Activated naive CD4-positive, alpha-beta T cell treated with anti-CD3 and anti-CD28 coated beads, Interleukin-2, amount 50 U/mL, for 24 hours (primary cell): ENCODE results near the gene AUTS2.

Experiments
- H3K27ac Mint-ChIP-seq: one replicate; pipeline ENCODE4 v1.8.0; 2021; ENCODE audit warnings: mild to moderate bottlenecking, mixed read lengths
- H3K27me3 Mint-ChIP-seq: one replicate; pipeline ENCODE4 v1.8.0; 2021; ENCODE audit warnings: mixed read lengths
- H3K36me3 Mint-ChIP-seq: one replicate; pipeline ENCODE4 v1.8.0; 2021; ENCODE audit warnings: mixed read lengths
- H3K4me1 Mint-ChIP-seq: one replicate; pipeline ENCODE4 v1.8.0; 2021; ENCODE audit warnings: mixed read lengths
- H3K4me3 Mint-ChIP-seq: one replicate; pipeline ENCODE4 v1.8.0; 2021; ENCODE audit warnings: mild to moderate bottlenecking, mixed read lengths
- H3K9me3 Mint-ChIP-seq: one replicate; pipeline ENCODE4 v1.8.0; 2021; ENCODE audit warnings: mixed read lengths

AUTS2 gene

GRCh38 chr7:70188901-70189650, 590.8 kb downstream of the AUTS2 start:
- Mint-ChIP-seq H3K9me3 (no peaks in the 10 kb centered on the region), H3K27ac (no peak overlapping the region), H3K4me3 (no peak overlapping the region), H3K4me1 (no peaks in the 10 kb centered on the region), H3K36me3 (no peaks in the 10 kb centered on the region), H3K27me3 (no peaks in the 10 kb centered on the region)

- Mint-ChIP-seq H3K4me3 (no peak overlapping the region), H3K4me1 (no peaks in the 10 kb centered on the region), H3K36me3 (no peaks in the 10 kb centered on the region), H3K27me3 (no peaks in the 10 kb centered on the region), H3K9me3 (no peaks in the 10 kb centered on the region), H3K27ac (no peak overlapping the region)
Observed at GRCh38 chr7:70189776-70190175, 591.5 kb downstream of the AUTS2 start.

DNA sequence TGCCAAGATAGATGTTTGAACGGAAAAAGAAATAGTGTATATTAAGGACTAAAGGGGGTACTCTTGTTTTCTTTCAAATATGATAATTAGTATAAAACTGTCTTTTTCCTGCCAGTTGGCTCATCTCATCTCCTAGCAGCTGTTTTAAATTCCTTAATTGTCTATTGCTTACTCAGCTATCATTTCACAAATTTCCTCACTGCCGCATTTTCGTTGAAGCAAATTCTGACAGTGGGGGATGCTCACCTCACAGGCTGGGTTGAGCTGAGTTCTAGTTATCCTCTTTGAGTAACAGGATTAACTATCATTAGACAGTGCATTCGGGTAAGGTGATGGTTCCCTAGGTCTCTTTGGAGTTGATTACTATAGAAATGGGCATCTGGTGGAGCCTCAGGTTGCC, 592.0 kb downstream of the AUTS2 start:
- H3K9me3 Mint-ChIP-seq: no peaks in the 10 kb centered on the region

GRCh38 chr7:70193514-70193913, 595.2 kb downstream of the AUTS2 start:
- Mint-ChIP-seq H3K27ac (no peak overlapping the region), H3K27me3 (no peaks in the 10 kb centered on the region), H3K36me3 (no peaks in the 10 kb centered on the region), H3K4me3 (no peak overlapping the region), H3K9me3 (no peaks in the 10 kb centered on the region), H3K4me1 (no peaks in the 10 kb centered on the region)

More for the DNA sequence above, 592.0 kb downstream of the AUTS2 start:
- Mint-ChIP-seq H3K27ac (no peak overlapping the region), H3K36me3 (no peaks in the 10 kb centered on the region), H3K4me3 (no peak overlapping the region), H3K27me3 (no peaks in the 10 kb centered on the region), H3K4me1 (no peaks in the 10 kb centered on the region)

DNA sequence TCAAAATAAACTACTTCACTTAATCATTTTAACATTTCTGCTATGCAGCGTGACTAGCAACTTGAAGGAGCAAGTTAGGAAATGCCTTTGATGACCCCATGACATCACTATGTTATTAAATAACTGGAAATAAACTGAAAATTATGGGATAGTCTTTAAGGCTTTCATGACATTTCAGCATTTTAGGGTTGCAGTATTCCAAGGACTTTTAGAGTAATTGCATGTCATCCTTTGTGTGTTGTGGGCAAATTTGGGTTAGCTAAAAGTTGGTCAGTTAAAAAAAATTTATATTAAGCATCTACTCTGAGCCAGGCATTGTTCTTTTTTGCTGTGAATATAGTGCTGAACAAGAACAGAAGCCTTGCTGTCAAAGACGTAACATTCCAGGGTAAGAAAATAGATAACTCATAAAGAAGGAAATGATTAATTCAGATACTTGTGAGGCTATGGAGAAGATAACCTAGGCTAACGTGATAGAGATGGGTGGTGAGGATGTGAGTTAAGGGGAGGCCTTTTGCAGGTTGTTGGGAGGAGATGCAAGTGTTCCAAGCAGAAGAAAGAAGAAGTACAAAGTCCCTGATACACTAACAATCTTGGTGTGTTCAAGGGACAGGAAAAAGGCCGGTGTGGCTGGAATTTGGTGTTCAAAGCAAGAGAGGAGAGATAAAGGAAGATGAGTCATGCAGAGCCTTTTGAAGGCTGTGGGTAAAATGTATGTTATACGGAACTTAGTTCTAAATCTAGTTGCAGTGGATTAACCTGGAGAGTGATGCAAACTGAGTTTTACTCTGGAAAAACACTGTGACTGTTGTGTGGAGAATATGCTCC, 610.2 kb downstream of the AUTS2 start:
- Mint-ChIP-seq H3K9me3 (no peaks in the 10 kb centered on the region), H3K36me3 (no peaks in the 10 kb centered on the region), H3K27ac (no peak overlapping the region), H3K4me1 (no peaks in the 10 kb centered on the region), H3K27me3 (no peaks in the 10 kb centered on the region), H3K4me3 (no peak overlapping the region)

DNA sequence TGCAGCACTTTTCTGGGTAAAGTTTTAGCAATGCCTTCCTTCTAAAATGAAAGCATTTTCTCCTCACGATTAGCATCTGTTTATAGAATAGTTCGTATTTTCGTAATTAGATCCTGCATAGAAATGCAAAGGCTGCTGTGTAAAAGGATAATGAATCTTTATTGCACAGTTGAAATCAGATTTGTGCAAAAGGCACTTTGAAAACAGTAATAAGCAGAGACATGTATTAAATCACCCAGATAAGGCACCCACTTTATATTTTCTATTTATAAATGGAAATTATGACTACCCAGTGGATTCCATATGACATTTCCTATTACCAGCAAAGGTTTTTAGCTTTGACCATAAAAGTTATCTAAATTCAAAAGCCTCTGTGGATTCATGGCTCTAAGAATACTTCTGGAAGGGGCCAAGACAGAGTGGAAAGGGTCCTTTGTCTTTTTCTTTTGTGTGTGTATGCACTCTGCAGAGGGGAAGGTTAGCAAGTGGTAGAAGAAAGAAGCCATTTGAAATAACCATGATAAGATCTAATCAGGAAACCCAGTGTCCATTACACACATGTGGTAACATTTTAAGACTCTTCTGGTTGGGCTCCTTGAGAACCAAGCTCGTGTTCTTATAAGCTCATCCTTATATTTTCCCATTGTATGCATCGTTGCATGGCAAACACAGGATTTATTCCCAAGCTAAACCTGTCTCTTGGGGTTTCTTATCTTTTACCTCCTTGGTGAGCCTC, 612.1 kb downstream of the AUTS2 start:
- Mint-ChIP-seq H3K36me3 (no peaks in the 10 kb centered on the region), H3K4me3 (no peak overlapping the region), H3K4me1 (no peaks in the 10 kb centered on the region), H3K27me3 (no peaks in the 10 kb centered on the region), H3K9me3 (no peaks in the 10 kb centered on the region), H3K27ac (no peak overlapping the region)

DNA sequence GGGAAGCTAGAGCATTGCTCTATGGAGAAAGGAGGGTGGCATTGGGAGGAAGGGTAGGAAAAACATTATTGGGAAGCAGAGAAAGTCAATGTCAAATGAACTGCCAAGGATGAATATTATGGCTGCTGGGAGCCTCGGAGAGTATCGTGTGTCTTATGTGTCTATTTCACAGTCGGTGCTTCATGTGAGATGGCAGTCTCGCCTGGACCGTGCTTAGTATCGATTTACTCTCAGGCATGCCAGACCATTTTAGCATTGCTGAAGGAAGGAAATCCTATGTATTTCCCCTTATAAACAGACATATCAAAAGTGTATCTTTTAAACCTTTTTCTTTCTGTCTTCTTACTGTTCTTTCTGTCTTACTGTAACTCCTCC, 612.6 kb downstream of the AUTS2 start:
- no peaks in the 10 kb centered on the region for H3K36me3 Mint-ChIP-seq

GRCh38 chr7:70212281-70212680, 614.0 kb downstream of the AUTS2 start:
- no peak overlapping the region for H3K4me3 Mint-ChIP-seq
- H3K4me1 Mint-ChIP-seq: no peaks in the 10 kb centered on the region
- no peak overlapping the region for H3K27ac Mint-ChIP-seq
- H3K36me3 Mint-ChIP-seq: no peaks in the 10 kb centered on the region
- no peaks in the 10 kb centered on the region for H3K9me3 Mint-ChIP-seq
- no peaks in the 10 kb centered on the region for H3K27me3 Mint-ChIP-seq

More for the DNA sequence above, 612.6 kb downstream of the AUTS2 start:
- no peaks in the 10 kb centered on the region for H3K4me1 Mint-ChIP-seq
- no peaks in the 10 kb centered on the region for H3K9me3 Mint-ChIP-seq
- no peak overlapping the region for H3K27ac Mint-ChIP-seq
- H3K4me3 Mint-ChIP-seq: no peak overlapping the region
- no peaks in the 10 kb centered on the region for H3K27me3 Mint-ChIP-seq

- Mint-ChIP-seq H3K4me3 (no peak overlapping the region), H3K4me1 (no peaks in the 10 kb centered on the region), H3K36me3 (no peaks in the 10 kb centered on the region), H3K27me3 (no peaks in the 10 kb centered on the region), H3K9me3 (no peaks in the 10 kb centered on the region), H3K27ac (no peak overlapping the region)
Observed at GRCh38 chr7:70214071-70214470, 615.8 kb downstream of the AUTS2 start.

DNA sequence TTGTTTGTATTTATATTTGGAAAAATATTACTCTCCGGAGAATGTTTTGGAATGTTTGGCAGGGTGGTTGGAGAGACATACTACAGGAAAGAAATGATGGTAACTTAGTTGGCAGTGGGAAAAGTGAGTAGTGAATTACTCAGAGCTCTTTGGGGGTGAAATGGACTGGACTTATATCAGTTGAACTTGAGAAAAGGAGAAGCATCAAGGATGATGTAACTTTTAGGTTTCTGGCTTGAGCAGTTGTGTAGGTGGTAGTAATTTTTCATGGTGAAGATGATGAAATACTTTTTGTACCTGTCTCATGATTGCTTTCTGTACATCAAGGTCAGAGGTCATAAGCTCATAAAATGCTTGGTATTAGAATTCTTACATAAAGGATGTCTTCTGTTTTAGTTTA, 617.2 kb downstream of the AUTS2 start:
- H3K4me3 Mint-ChIP-seq: no peak overlapping the region
- H3K9me3 Mint-ChIP-seq: no peaks in the 10 kb centered on the region
- H3K4me1 Mint-ChIP-seq: no peaks in the 10 kb centered on the region
- H3K27me3 Mint-ChIP-seq: no peaks in the 10 kb centered on the region
- H3K27ac Mint-ChIP-seq: no peak overlapping the region
- no peaks in the 10 kb centered on the region for H3K36me3 Mint-ChIP-seq

- H3K27me3 Mint-ChIP-seq: no peaks in the 10 kb centered on the region
- no peaks in the 10 kb centered on the region for H3K36me3 Mint-ChIP-seq
- H3K9me3 Mint-ChIP-seq: no peaks in the 10 kb centered on the region
- H3K4me1 Mint-ChIP-seq: no peaks in the 10 kb centered on the region
- H3K27ac Mint-ChIP-seq: no peak overlapping the region
- H3K4me3 Mint-ChIP-seq: no peak overlapping the region
Observed at GRCh38 chr7:70217571-70217970, 619.3 kb downstream of the AUTS2 start.

DNA sequence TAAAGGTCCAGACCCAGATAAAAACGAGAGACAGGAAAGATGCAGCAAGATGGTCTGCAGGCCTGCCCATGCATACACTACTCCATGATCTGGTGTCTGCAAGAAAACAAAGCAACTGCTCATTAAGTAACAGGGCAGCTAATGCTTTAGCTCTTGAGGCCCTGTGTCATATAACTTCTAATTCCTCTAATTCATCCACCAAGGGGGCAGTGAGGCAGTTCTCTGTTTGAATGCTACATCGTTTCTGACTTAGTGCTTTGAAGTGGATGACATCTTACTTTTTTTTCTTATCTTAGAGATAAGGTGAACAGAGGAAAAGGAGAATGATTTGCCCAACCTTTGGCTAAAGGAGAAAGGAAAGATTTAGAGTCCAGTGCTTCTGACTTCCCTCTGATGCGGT, 619.7 kb downstream of the AUTS2 start:
- Mint-ChIP-seq H3K27ac (no peak overlapping the region), H3K27me3 (no peaks in the 10 kb centered on the region), H3K36me3 (no peaks in the 10 kb centered on the region), H3K4me3 (no peak overlapping the region), H3K4me1 (no peaks in the 10 kb centered on the region), H3K9me3 (no peaks in the 10 kb centered on the region)

DNA sequence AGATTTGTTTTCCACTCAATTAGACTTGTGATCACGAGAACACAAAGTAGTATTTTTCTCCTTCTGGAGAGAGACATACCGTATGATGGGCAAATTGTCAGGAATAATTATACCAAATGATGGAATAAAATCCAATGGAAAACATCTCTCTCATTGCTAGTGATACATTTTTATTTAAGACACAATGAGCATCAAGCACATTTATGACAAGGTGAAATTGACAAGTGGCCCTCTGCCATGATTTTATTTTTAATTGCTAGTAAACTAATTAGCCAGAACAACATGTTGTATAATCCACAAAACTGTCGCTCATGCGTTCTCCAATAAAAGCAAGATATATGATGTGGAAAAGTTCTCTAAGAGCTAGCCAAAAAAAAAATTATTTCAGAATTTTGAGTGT, 620.8 kb downstream of the AUTS2 start:
- Mint-ChIP-seq H3K36me3 (no peaks in the 10 kb centered on the region), H3K9me3 (no peaks in the 10 kb centered on the region), H3K27ac (no peak overlapping the region), H3K4me3 (no peak overlapping the region), H3K4me1 (no peaks in the 10 kb centered on the region), H3K27me3 (no peaks in the 10 kb centered on the region)

DNA sequence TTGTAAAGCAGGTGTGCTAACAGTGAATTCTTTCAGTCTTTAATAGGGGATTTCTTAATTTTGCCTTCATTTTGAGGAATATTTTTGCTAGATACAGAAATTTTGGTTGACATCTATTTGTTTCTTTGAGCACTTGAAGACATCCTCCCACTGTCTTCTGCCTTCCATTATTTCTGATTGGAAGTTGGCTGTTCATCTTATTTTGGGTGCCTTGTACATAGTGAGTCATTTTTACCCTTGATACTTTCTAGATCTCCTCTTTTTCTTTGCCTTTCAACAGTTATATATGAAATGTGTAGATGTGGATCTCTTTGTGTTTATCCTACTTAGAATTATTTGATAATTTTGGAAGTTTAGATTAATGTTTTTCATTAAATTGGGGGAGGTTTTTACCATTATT, 631.0 kb downstream of the AUTS2 start:
- H3K27me3 Mint-ChIP-seq: no peaks in the 10 kb centered on the region

GRCh38 chr7:70230761-70231160, 632.5 kb downstream of the AUTS2 start:
- H3K4me1 Mint-ChIP-seq: no peaks in the 10 kb centered on the region
- H3K4me3 Mint-ChIP-seq: no peak overlapping the region
- peaks cover 20% of the 10 kb centered on the region for H3K9me3 Mint-ChIP-seq
- no peaks in the 10 kb centered on the region for H3K27me3 Mint-ChIP-seq
- no peak overlapping the region for H3K27ac Mint-ChIP-seq
- peaks cover 1% of the 10 kb centered on the region for H3K36me3 Mint-ChIP-seq

More for the DNA sequence above, 631.0 kb downstream of the AUTS2 start:
- Mint-ChIP-seq H3K4me1 (no peaks in the 10 kb centered on the region), H3K27ac (no peak overlapping the region), H3K36me3 (peaks cover 1% of the 10 kb centered on the region), H3K9me3 (peaks cover 14% of the 10 kb centered on the region), H3K4me3 (no peak overlapping the region)

- Mint-ChIP-seq H3K27me3 (no peaks in the 10 kb centered on the region), H3K4me1 (no peaks in the 10 kb centered on the region), H3K9me3 (peaks cover 20% of the 10 kb centered on the region), H3K36me3 (peaks cover 1% of the 10 kb centered on the region), H3K4me3 (no peak overlapping the region), H3K27ac (no peak overlapping the region)
Observed at GRCh38 chr7:70233776-70234175, 635.5 kb downstream of the AUTS2 start.
